ENCODE results near the gene STX7. TPM values are rescaled to one million over a fixed set of nuclear protein-coding genes. Genes with fewer than 3 reads are reported as not detected.

STX7 gene
- total and polyA plus RNA-seq, 8 donors = 46.1 to 69.7 (median 58.7) TPM

DNA sequence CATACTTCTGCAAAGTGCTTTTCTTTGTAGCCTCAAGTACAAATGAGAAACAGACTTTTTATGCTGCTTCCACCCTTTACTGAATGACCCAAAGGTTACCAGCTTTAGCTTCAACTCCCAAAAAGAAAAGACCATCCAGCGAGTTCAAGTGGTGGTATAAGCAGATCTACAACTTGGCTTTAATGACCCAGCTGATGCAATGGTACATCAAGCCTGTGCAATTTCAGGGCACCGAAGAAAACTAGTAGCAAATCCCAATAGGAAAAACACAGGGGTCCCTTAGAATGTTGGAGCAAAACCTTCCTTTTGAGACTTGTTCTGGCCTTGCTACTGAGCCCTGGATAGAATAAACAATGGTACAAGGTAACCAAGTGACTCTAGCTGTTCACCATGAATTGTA lies 33.8 kb downstream of the STX7 start:
- TF ChIP-seq, protein P1, sequence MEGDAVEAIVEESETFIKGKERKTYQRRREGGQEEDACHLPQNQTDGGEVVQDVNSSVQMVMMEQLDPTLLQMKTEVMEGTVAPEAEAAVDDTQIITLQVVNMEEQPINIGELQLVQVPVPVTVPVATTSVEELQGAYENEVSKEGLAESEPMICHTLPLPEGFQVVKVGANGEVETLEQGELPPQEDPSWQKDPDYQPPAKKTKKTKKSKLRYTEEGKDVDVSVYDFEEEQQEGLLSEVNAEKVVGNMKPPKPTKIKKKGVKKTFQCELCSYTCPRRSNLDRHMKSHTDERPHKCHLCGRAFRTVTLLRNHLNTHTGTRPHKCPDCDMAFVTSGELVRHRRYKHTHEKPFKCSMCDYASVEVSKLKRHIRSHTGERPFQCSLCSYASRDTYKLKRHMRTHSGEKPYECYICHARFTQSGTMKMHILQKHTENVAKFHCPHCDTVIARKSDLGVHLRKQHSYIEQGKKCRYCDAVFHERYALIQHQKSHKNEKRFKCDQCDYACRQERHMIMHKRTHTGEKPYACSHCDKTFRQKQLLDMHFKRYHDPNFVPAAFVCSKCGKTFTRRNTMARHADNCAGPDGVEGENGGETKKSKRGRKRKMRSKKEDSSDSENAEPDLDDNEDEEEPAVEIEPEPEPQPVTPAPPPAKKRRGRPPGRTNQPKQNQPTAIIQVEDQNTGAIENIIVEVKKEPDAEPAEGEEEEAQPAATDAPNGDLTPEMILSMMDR (IDR thresholded peaks at IDR 0.05) = no peak
- Histone ChIP-seq H3K9me3 (no peaks in the 10 kb centered on the region), H3K27me3 (no peaks in the 10 kb centered on the region), H3K4me1 (peaks cover 0 to 43% of the 10 kb centered on the region in 2 donors), H3K4me3 (no peak overlapping the region), H3K27ac (no peak overlapping the region), H3K36me3 (no peaks in the 10 kb centered on the region)
- intact Hi-C loops (cut with DNase I) = no loop called here
- no peak for DNase-seq
- ATAC-seq = no peak

DNA sequence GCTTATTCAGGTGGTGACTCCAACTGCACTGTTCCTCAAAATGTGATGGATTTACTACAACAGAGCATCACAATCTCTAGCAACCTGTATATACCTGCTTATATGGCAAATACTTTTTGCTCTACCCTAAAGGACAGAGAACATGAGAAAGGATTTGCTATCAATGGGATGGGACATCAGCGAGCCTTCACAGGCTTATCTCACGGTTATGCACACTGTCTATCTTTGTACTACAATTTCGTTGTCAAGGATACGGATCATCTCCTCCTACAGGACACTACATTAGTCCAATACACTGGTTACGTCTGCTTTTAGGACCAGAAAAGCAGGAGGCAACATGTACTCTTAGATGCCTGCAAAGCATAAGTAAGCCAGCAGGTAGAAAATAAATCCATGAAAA lies 34.2 kb downstream of the STX7 start:
- Histone ChIP-seq H3K27me3 (no peaks in the 10 kb centered on the region), H3K36me3 (peaks cover 0 to 4% of the 10 kb centered on the region in 2 donors), H3K27ac (no peak overlapping the region), H3K4me1 (peaks cover 0 to 39% of the 10 kb centered on the region in 2 donors), H3K9me3 (no peaks in the 10 kb centered on the region), H3K4me3 (no peak overlapping the region)
- TF ChIP-seq, protein P1 (IDR thresholded peaks at IDR 0.05) = no peak
- ATAC-seq = no peak
- DNase-seq = no peak
- intact Hi-C loops (cut with DNase I) = no loop called here

DNA sequence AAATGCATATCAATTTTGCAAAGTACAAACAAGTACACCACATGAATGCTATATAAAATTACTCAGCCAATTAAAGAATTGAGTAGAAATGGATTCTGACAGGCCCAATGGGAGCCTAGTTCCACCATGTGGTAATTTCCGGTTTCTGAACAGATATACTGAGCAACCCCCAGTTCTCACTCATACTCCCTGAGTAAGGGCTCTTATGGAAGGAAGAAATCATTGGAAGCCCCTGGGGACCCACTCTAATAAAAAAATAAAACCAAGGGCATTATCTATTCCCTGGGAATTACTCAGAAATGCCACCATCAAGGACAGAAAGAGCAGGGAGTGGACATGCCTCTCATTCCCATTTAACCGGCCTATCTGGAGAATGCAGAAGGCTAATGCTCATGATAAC lies 34.6 kb downstream of the STX7 start:
- no peak for DNase-seq
- no peaks in the 10 kb centered on the region for H3K9me3 ChIP-seq
- intact Hi-C loops (cut with DNase I) = no loop called here
- H3K27ac ChIP-seq = no peak overlapping the region
- TF ChIP-seq, protein P1 (IDR thresholded peaks at IDR 0.05) = no peak
- no peaks in the 10 kb centered on the region for H3K27me3 ChIP-seq
- peaks cover 0 to 38% of the 10 kb centered on the region in 2 donors for H3K4me1 ChIP-seq
- H3K4me3 ChIP-seq = no peak overlapping the region
- ATAC-seq = no peak
- H3K36me3 ChIP-seq = peaks cover 0 to 6% of the 10 kb centered on the region in 2 donors

DNA sequence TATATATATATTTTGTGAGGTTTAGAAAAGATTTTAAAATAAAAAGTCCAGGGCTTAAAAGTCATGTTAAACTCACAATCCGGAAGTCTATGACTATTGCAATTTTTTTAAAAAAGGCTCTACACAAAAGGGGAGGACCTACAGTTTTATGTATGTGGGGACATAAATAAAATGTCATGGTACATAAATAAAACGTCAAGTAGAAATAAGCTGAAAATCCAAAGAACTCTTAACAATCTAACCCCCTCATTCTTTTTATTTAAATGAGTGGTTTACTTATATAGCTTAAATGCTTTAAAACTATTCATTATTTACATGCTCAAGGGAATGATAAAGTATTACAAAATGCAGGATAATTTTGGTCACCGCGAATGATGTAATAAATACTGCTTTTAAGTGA lies 36.2 kb downstream of the STX7 start:
- no peaks in the 10 kb centered on the region for H3K27me3 ChIP-seq
- H3K4me3 ChIP-seq = no peak overlapping the region
- intact Hi-C loops (cut with DNase I) = no loop called here
- H3K36me3 ChIP-seq = peaks cover 0 to 18% of the 10 kb centered on the region in 2 donors
- no peak overlapping the region for H3K27ac ChIP-seq
- H3K4me1 ChIP-seq = peaks cover 0 to 22% of the 10 kb centered on the region in 2 donors
- TF ChIP-seq, protein P1 (IDR thresholded peaks at IDR 0.05) = no peak
- H3K9me3 ChIP-seq = no peaks in the 10 kb centered on the region
- ATAC-seq (no peak), DNase-seq (no peak)

DNA sequence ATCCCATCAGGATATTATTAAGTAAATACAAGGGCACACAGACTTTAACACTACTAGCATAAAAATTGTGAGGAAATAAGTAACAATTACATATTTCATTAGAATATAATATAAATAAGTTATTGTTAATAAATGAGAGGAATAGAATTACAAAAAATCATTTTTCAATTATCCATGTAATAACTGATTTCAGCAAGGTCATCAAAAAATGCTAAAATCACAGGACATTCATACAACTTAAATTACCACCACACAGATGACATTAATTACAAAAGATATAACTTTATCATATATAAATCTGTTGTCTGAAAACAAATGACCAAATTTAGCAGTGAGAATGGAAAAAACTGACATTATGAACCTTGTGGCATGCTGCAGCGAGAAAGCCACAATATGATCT lies 37.0 kb downstream of the STX7 start:
- no peak for DNase-seq
- H3K9me3 ChIP-seq = no peaks in the 10 kb centered on the region
- H3K4me1 ChIP-seq = peaks cover 0 to 17% of the 10 kb centered on the region in 2 donors
- intact Hi-C loops (cut with DNase I) = no loop called here
- ATAC-seq = no peak
- TF ChIP-seq, protein P1 (IDR thresholded peaks at IDR 0.05) = no peak
- H3K27me3 ChIP-seq = no peaks in the 10 kb centered on the region
- no peak overlapping the region for H3K4me3 ChIP-seq
- H3K27ac ChIP-seq = no peak overlapping the region
- H3K36me3 ChIP-seq = peaks cover 0 to 26% of the 10 kb centered on the region in 2 donors

Data from left lung (tissue), 10 donors.